Epithelial cell of proximal tubule (primary cell): Measurements from ENCODE around the gene ALDH7A1. TPM values are rescaled to one million over a fixed set of nuclear protein-coding genes. Genes with fewer than 3 reads are reported as not detected.
"Not testable (repeated sequence)": the region's sequence is repeated elsewhere in the genome, so short reads cannot be mapped to it uniquely, and the experiment has no call there.

ENCODE experiments used
- DNase-seq: peaks from one replicate; pipeline ENCODE4 v3.0.0-alpha.2; 2011; ENCODE audit warnings: low read depth
- H3K4me3 ChIP-seq: 2 replicates; pipeline ENCODE4 v1.5.1; 2011; ENCODE audit warnings: low read depth, mild to moderate bottlenecking, low read length
- total RNA-seq: library from RNA; depleted of rRNA; stranded (reverse); fragments of >200 nt; gene quantifications from 2 replicates; pipeline ENCODE4 v1.2.3, GENCODE V29; 2015
- TF ChIP-seq, protein P1 (sequence below): conservative IDR thresholded peaks from 2 replicates; pipeline ENCODE4 v1.5.1; 2012; ENCODE audit warnings: low read depth, mild to moderate bottlenecking, low read length

The ALDH7A1 gene
- total RNA-seq, 1 donor from 2014 or later: 25.4 TPM

DNA sequence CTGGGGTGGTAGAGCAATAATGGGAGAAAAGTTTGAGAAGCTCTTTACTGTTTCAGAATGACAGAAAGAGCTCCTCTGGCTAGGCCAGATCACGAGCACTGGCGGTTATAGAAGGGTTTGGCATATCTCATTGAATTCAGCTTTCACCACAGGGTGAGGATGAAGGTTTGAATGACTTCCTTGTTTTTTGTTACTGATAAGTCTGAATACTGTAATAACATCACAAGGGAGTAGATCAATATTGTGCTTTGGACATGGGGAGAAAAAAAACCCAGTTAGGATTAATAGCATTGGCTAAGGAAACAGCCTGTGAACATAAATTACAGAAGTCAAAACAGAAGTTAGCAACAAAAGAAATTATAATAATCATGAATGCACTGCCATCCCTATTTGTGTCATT is 15.1 kb upstream of the ALDH7A1 start:
- TF ChIP-seq, protein P1, sequence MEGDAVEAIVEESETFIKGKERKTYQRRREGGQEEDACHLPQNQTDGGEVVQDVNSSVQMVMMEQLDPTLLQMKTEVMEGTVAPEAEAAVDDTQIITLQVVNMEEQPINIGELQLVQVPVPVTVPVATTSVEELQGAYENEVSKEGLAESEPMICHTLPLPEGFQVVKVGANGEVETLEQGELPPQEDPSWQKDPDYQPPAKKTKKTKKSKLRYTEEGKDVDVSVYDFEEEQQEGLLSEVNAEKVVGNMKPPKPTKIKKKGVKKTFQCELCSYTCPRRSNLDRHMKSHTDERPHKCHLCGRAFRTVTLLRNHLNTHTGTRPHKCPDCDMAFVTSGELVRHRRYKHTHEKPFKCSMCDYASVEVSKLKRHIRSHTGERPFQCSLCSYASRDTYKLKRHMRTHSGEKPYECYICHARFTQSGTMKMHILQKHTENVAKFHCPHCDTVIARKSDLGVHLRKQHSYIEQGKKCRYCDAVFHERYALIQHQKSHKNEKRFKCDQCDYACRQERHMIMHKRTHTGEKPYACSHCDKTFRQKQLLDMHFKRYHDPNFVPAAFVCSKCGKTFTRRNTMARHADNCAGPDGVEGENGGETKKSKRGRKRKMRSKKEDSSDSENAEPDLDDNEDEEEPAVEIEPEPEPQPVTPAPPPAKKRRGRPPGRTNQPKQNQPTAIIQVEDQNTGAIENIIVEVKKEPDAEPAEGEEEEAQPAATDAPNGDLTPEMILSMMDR: no peak
- no peak for DNase-seq
- H3K4me3 ChIP-seq: no peak overlapping the region

DNA sequence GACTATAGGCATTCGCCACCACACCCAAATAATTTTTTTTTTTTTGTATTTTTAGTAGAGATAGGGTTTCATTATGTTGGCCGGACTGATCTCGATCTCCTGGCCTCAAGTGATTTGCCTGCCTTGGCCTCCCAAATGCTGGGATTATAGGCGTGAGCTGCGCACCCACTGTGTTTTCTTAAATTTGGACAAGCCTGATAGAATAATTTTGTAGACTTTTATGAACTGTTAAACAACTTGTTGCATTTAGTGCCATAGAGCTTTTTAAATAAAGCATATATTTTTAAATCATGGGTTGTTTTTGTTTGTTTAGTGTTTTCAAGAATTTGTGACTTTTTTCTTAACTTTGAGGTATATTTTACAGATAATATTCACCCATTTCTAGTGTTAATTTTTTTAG is 10.5 kb upstream of the ALDH7A1 start:
- DNase-seq: no peak
- no peak overlapping the region for H3K4me3 ChIP-seq
- TF ChIP-seq, protein P1: no peak

DNA sequence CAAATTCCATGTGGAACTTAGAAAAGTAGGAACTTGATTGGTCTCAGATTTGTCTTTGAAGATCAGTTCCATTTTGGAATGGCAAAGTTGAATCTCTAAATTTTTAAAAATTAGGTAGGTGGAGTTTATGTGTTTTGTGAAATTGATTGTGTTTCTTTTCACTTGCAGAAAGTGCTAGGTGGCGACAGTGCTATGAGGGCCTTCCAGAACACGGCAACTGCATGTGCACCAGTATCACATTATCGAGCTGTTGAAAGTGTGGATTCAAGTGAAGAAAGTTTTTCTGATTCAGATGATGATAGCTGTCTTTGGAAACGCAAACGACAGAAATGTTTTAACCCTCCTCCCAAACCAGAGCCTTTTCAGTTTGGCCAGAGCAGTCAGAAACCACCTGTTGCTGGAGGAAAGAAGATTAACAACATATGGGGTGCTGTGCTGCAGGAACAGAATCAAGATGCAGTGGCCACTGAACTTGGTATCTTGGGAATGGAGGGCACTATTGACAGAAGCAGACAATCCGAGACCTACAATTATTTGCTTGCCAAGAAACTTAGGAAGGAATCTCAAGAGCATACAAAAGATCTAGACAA is 8.5 kb upstream of the ALDH7A1 start:
- no peak for DNase-seq
- TF ChIP-seq, protein P1: no peak
- H3K4me3 ChIP-seq: no peak overlapping the region

DNA sequence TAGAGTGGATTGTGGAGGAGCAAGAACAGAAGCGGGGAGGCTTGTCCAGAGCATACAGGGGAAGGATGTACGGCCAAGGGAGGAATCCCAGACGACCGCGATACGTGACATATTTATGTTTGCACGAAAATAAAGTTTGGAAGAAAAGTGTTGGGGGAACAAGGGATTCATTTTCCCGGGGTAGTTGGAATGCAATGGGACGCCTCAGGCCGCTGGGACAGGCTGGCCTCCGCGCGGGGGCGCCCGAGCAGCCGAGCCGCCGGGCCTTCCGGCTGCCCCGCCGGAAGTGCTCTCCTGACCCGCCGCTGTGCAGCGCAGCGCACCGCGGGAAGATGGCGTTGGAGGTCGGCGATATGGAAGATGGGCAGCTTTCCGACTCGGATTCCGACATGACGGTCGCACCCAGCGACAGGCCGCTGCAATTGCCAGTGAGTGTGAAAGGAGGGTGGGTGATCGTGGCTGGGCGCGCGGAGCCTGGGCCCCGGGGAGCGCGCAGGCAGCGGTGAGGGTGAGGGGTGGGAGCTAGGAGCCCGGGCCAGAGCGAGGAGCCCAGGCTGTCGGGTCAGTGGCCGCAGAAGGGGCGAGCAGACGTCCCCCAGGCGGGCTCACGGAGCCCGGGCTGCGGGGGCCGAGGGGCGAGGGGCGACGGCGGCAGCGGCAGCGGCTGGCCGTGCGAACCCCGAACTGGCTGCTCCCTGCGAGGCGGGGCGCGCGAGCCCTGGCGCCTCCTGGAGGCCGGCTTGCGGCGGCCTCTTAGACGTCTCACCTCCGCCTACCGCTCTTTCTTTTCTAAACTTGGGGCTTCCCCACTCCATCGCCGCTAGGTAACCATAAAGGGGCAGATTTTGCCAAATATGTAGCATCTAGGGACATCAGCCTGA is 5.9 kb upstream of the ALDH7A1 start, which contains the start of gene PHAX:
PHAX (plus strand) TSS at position 317 of the 881 bp plus-strand sequence; CDS start at position 333, 16 bp downstream.
- peak within 1 kb of the TSS; percentile 97 for H3K4me3 ChIP-seq
- TF ChIP-seq, protein P1: peak; percentile 70
- no peak for DNase-seq

DNA sequence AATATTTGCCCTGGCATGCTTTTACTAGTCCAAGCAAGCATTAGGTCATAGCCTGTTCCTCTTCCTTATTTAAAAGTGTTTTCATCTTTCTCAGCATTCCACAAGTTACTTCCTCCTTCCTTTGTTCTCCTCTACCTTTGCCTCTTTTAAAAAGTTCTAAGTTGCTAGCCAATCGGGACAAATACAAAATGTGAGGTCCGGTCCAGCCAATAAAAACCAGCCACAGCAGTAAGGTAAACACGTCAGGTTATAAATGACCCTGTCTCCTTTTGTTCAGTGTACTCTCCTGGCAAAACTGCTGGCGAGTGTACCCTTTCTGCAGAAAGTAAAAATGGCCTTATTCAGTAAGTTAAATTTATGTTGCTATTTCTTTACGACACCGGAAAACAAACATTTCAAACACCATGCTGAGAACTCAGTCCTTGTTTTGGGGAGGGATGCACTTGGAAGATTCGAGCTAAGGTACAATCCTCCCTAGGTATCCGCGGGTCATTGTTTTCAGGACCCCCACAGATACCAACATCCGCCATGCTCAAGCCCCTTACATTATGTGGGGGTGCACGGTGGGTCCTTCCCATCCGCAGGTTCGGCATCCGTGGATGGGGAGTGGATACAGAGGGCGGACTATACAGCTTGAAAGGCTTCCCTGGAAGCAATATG is 5.1 kb upstream of the ALDH7A1 start:
- DNase-seq: not testable (repeated sequence)
- H3K4me3 ChIP-seq: peak overlapping the region; percentile 97

DNA sequence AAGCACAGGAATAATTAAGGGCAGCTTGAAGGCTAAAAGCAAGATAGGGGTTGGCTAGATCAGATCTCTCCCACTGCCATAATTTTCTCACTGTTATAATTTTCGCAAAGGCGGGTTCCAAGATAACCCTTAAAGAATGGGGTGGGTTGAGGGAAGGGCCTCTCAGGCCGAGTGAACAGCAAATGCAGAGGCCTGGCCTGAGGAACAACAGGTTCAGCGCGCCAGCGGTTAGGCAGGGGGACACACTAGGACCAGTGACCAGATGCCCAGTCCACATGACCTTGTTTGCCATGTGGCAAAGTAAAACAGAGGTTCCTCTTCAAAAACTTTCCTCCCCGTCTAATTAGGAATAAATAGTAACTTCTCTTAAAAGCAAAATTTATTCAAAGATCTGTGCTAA is 4.5 kb upstream of the ALDH7A1 start:
- no peak overlapping the region for H3K4me3 ChIP-seq
- DNase-seq: no peak
- TF ChIP-seq, protein P1: no peak

DNA sequence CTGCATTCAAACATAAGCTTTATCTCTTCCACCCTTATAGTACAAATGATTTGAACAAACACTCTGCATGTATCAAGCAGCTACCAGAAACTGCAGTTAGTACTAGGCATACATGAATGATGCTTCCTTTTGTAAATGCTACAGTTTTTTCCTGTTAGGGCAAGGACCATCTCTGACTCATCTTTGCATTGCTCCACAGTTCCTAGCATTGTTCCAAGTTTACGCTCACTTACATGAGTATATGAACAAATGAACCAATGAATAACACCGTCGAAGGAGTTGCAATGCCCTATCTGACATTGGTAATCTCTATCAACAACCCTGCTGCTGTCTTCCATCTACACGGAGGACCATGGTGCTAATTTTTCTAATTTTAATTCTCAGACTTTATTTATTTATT is 2.1 kb upstream of the ALDH7A1 start:
- TF ChIP-seq, protein P1: no peak
- H3K4me3 ChIP-seq: no peak overlapping the region
- DNase-seq: no peak
